Lung (tissue), 16 donors: Measurements from ENCODE around the gene BCAS3. TPM values are rescaled to one million over a fixed set of nuclear protein-coding genes. Genes with fewer than 3 reads are reported as not detected.

Source experiments
- ATAC-seq: fragments of 200-7000 bp; cut with Tn5 transposase; one replicate; pipeline ENCODE4 v1.9.1; 2020; ENCODE audit warnings: moderate number of reproducible peaks; ENCODE audit not compliant: insufficient read depth, low FRiP score
- DNase-seq, 3 donors: peaks; one replicate each; pipeline ENCODE4 v3.0.0-alpha.2; 2013 to 2017
- H3K27ac ChIP-seq, 2 donors: one replicate each; pipeline ENCODE4 v1.5.1; 2013; ENCODE audit warnings: mild to moderate bottlenecking in 2 of 2, moderate library complexity in 2 of 2, control low read depth in 1 of 2, inconsistent platforms in 1 of 2, low read depth in 1 of 2, low read length in 1 of 2
- H3K27me3 ChIP-seq, 3 donors: one replicate each; pipeline ENCODE4 v1.5.1; 2013; ENCODE audit warnings: low read length in 2 of 3; ENCODE audit not compliant: control insufficient read depth in 3 of 3, insufficient read depth in 3 of 3
- H3K36me3 ChIP-seq, 4 donors: one replicate each; pipeline ENCODE4 v1.5.1; 2013; ENCODE audit warnings: low read length in 4 of 4, mild to moderate bottlenecking in 1 of 4, moderate library complexity in 1 of 4; ENCODE audit not compliant: control insufficient read depth in 4 of 4, insufficient read depth in 4 of 4
- H3K4me1 ChIP-seq, 5 donors: one replicate each; pipeline ENCODE4 v1.5.1; 2013; ENCODE audit warnings: low read length in 5 of 5, mild to moderate bottlenecking in 2 of 5, moderate library complexity in 1 of 5; ENCODE audit not compliant: control insufficient read depth in 5 of 5, insufficient read depth in 5 of 5
- H3K4me3 ChIP-seq: one replicate; pipeline ENCODE4 v1.5.1; 2013; ENCODE audit warnings: mild to moderate bottlenecking, control low read depth, moderate library complexity
- H3K9ac ChIP-seq, 2 donors: one replicate each; pipeline ENCODE4 v1.5.1; 2013; ENCODE audit warnings: low read length in 2 of 2, control low read depth in 1 of 2; ENCODE audit not compliant: insufficient read depth in 1 of 2
- H3K9me3 ChIP-seq, 4 donors: one replicate each; pipeline ENCODE4 v1.5.1; 2013; ENCODE audit warnings: low read length in 3 of 4, mild to moderate bottlenecking in 1 of 4, moderate library complexity in 1 of 4; ENCODE audit not compliant: control insufficient read depth in 4 of 4, insufficient read depth in 3 of 4
- CTCF ChIP-seq: IDR thresholded peaks from 2 replicates; pipeline ENCODE4 v1.5.1; 2012; ENCODE audit warnings: mild to moderate bottlenecking; ENCODE audit errors: control extremely low read depth, extremely low read depth
- WGBS, 2 donors: extraction: QIAGEN DNeasy Blood & Tissue Kit; methylation state at CpG; one replicate each; pipeline ENCODE4 v1.1.7; 2013; 5-methylcytosine and 5-hydroxymethylcytosine counted together
- long read RNA-seq, 5 donors: transcript quantifications; one replicate each; lab custom pipeline, GENCODE V29; 2026
- polyA plus RNA-seq, 2 donors: library from polyadenylated mRNA; stranded (reverse); fragments of 200-250 nt; gene quantifications; one replicate each; pipeline ENCODE4 v1.2.1, GENCODE V29; 2013
- total RNA-seq, 2 donors: library from RNA; depleted of rRNA in 1 of 2; stranded (reverse); fragments of >200 nt in 1 of 2; gene quantifications; one replicate each; pipeline ENCODE4 v1.2.1, GENCODE V29; 2014 to 2021
- donor health status: control.
- donor health status: control.
- donor health status: Bipolar disorder and iron deficiency.
- donor health status: healthy.
- donor health status: DM: yes; HTN: yes; CAD: no.

The BCAS3 gene
- total RNA-seq (100 to 1,000 TPM in 1 of 2 donors, 10 to 100 TPM in 1; 32.5 to 101 TPM), polyA plus RNA-seq (1 to 10 TPM; 4.0 to 8.1 TPM)
- long read RNA-seq, donor 1, full-length matches to known transcripts = 9 of 14 reads
- long read RNA-seq, donor 1, partial matches to known transcripts = 5 of 14 reads
- long read RNA-seq, donor 1, other reads (novel, unspliced or antisense) = 0 of 14 reads
- long read RNA-seq, donor 2, full-length matches to known transcripts = 2 of 2 reads
- long read RNA-seq, donor 2, partial matches to known transcripts = 0 of 2 reads
- long read RNA-seq, donor 2, other reads (novel, unspliced or antisense) = 0 of 2 reads
- long read RNA-seq, donor 3, full-length matches to known transcripts = 6 of 28 reads
- long read RNA-seq, donor 3, partial matches to known transcripts = 0 of 28 reads
- long read RNA-seq, donor 3, other reads (novel, unspliced or antisense) = 22 of 28 reads
- long read RNA-seq, donor 4, full-length matches to known transcripts = 3 of 14 reads
- long read RNA-seq, donor 4, partial matches to known transcripts = 0 of 14 reads
- long read RNA-seq, donor 4, other reads (novel, unspliced or antisense) = 11 of 14 reads
- long read RNA-seq, donor 5, full-length matches to known transcripts = 16 of 27 reads
- long read RNA-seq, donor 5, partial matches to known transcripts = 6 of 27 reads
- long read RNA-seq, donor 5, other reads (novel, unspliced or antisense) = 5 of 27 reads

GRCh38 chr17:60677308-60678117, at the start of gene BCAS3:
TSS of gene BCAS3 (plus strand) at chr17:60677851.
- no peaks in the 10 kb centered on the region for H3K9me3 ChIP-seq
- H3K9ac ChIP-seq = peak within 1 kb of the TSS in 1 of 2 donors; percentile 77
- peak; percentile 98 to 100 (median 99) for DNase-seq
- peaks cover 0 to 11% (median 0%) of the 10 kb centered on the region in 5 donors for H3K4me1 ChIP-seq
- TF ChIP-seq CTCF = no peak
- peak within 1 kb of the TSS; percentile 79 for H3K4me3 ChIP-seq
- WGBS, 2 donors = 0 to 1% methylated on average over 49 to 51 of the region's 51 CpGs
- no peaks in the 10 kb centered on the region for H3K27me3 ChIP-seq
- ATAC-seq = peak; percentile 99
- H3K27ac ChIP-seq = peak within 1 kb of the TSS; percentile 61 to 71
- H3K36me3 ChIP-seq = peaks cover 0 to 5% (median 0%) of the 10 kb centered on the region in 4 donors

- Histone ChIP-seq H3K36me3 (peaks cover 0 to 16% (median 5%) of the 10 kb centered on the region in 4 donors), H3K4me3 (no peak overlapping the region), H3K9ac (no peak overlapping the region), H3K27ac (no peak overlapping the region), H3K4me1 (peaks cover 0 to 3% (median 0%) of the 10 kb centered on the region in 5 donors), H3K9me3 (no peaks in the 10 kb centered on the region), H3K27me3 (no peaks in the 10 kb centered on the region)
- no peak for TF ChIP-seq CTCF
- 82 to 88% methylated on average over 6 of the region's 6 CpGs for WGBS, 2 donors
- DNase-seq (no peak), ATAC-seq (no peak)
Measured at GRCh38 chr17:60628252-60628889, 49.3 kb upstream of the BCAS3 start.

- no peak for DNase-seq
- Histone ChIP-seq H3K27ac (no peak overlapping the region), H3K4me3 (no peak overlapping the region), H3K27me3 (no peaks in the 10 kb centered on the region), H3K36me3 (peaks cover under 1 to 17% (median 7%) of the 10 kb centered on the region in 4 donors), H3K9me3 (no peaks in the 10 kb centered on the region), H3K9ac (no peak overlapping the region), H3K4me1 (peaks cover 0 to 3% (median 0%) of the 10 kb centered on the region in 5 donors)
- no peak for ATAC-seq
- no peak for TF ChIP-seq CTCF
- 90 to 92% methylated on average over 2 of the region's 2 CpGs for WGBS, 2 donors
Measured at GRCh38 chr17:60629120-60629519, 48.5 kb upstream of the BCAS3 start.
